NCI-H187 (cell line): Measurements from ENCODE around the gene PDGFC.
"Not testable (repeated sequence)": the region's sequence is repeated elsewhere in the genome, so short reads cannot be mapped to it uniquely, and the experiment has no call there.

Source experiments
- DNase-seq, 2 experiments: peaks; one replicate each; lab custom pipeline; 2025; lab: John Stamatoyannopoulos, UW

Gene PDGFC

GRCh38 chr4:156901871-156902270, 69.7 kb downstream of the PDGFC start:
- no peak for DNase-seq

- no peak for DNase-seq
Measured at GRCh38 chr4:156898373-156899117, 73.1 kb downstream of the PDGFC start.

GRCh38 chr4:156896527-156896926, 75.1 kb downstream of the PDGFC start:
- no peak for DNase-seq

- DNase-seq: no peak
Measured at GRCh38 chr4:156894234-156894633, 77.4 kb downstream of the PDGFC start.

- DNase-seq: no peak
Measured at GRCh38 chr4:156892805-156893204, 78.8 kb downstream of the PDGFC start.

- DNase-seq: no peak
Measured at GRCh38 chr4:156889616-156890594, 81.7 kb downstream of the PDGFC start.

- DNase-seq: no peak
Measured at GRCh38 chr4:156888762-156889161, 82.8 kb downstream of the PDGFC start.

- no peak for DNase-seq
Measured at GRCh38 chr4:156886481-156886880, 85.1 kb downstream of the PDGFC start.

- DNase-seq: no peak
Measured at GRCh38 chr4:156885374-156885773, 86.2 kb downstream of the PDGFC start.

GRCh38 chr4:156884183-156884582, 87.4 kb downstream of the PDGFC start:
- no peak for DNase-seq

- DNase-seq: no peak
Measured at GRCh38 chr4:156875704-156876103, 95.9 kb downstream of the PDGFC start.

- no peak for DNase-seq
Measured at GRCh38 chr4:156875055-156875454, 96.5 kb downstream of the PDGFC start.

GRCh38 chr4:156873799-156874198, 97.8 kb downstream of the PDGFC start:
- no peak for DNase-seq

- DNase-seq: no peak
Measured at GRCh38 chr4:156870861-156871260, 100.7 kb downstream of the PDGFC start.

- no peak for DNase-seq
Measured at GRCh38 chr4:156870131-156870530, 101.5 kb downstream of the PDGFC start.

- not testable (repeated sequence) for DNase-seq
Measured at GRCh38 chr4:156866088-156866487, 105.5 kb downstream of the PDGFC start.

- DNase-seq: no peak
Measured at GRCh38 chr4:156865451-156865850, 106.1 kb downstream of the PDGFC start.

GRCh38 chr4:156858071-156858470, 113.5 kb downstream of the PDGFC start:
- no peak for DNase-seq

GRCh38 chr4:156838761-156839160, 132.8 kb downstream of the PDGFC start:
- DNase-seq: no peak

GRCh38 chr4:156837625-156838345, 133.8 kb downstream of the PDGFC start:
- no peak for DNase-seq

GRCh38 chr4:156832886-156833285, 138.7 kb downstream of the PDGFC start:
- no peak for DNase-seq

GRCh38 chr4:156830351-156830750, 141.2 kb downstream of the PDGFC start:
- no peak for DNase-seq
